ENCODE data around the gene RHOU.

DNA sequence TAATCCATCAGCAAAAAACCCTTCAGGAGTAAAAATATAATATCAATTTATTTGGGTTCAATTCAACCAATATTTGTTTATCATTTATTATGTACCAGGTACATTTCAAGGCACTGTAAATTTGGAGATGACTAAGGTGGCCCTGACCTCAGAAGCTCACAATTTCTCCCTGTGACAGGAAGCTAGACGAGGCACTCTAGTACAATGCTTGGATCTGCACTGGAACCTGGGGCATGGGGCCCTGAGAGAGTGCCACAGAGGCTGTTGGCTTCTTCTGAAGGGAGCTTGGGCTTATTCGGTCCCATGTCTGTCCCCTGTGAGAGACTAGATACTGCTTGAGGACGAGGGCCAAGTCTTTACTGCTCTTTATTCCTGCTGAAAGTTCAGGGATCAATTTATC, 31.5 kb downstream of the RHOU start:
- no peak for TF ChIP-seq CTCF (IDR thresholded peaks at IDR 0.05)
- TF ChIP-seq POLR2A (IDR thresholded peaks at IDR 0.05) = no peak
